Activated CD8-positive, alpha-beta memory T cell treated with anti-CD3 and anti-CD28 coated beads for 4 hours (primary cell): ENCODE results near the gene LCNL1.

ENCODE experiments used
- DNase-seq, 2 donors: peaks; one replicate each; pipeline ENCODE4 v3.0.0-alpha.2; 2020; ENCODE audit warnings: low read depth in 2 of 2

Gene LCNL1

DNA sequence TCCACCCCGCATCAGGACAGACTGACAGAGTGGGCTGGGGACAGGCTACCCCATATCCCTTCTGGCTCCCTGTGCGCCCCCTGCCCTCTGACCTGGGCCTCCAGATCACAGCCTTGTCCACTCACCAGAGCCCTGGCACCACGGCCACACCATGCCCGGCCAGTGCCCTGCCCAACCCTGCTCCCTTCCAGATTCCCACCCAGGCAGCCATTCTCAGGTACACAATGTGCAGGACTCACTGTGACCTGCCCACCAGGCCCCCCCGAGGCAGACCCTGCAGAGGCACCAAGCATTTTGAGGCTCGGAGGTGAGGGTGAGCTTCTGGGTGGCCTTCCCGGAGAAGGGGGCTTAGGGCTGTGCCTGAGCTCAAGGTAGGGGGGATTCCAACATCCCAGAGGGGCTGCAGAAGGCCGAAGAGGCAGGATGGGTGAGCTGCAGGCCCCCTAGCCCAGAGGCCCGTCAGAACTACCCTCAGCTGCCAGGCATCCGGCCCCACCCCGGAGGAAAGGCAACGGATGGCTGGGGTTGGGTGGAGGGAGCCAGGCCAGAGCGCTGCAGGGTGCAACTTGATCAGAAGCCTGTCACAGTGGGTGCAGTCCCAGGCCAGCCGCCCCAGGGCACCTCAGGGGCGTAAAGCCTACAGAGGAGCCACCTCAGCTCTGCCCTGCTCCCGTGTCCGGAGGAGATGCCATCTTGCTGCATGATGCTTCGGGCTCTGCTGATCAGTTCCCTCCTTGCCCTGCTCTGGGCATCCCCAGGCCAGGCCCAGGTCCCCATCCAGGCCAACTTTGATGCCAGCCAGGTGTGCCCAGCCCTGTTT is at the start of gene LCNL1:
TSS of gene LCNL1 (plus strand) at position 762 of the 820 bp plus-strand sequence. CDS start 594 bp downstream, outside the sequence.
- no peak for DNase-seq

GRCh38 chr9:136934277-136934676 is 48.5 kb upstream of the LCNL1 start:
- DNase-seq: no peak

GRCh38 chr9:136935651-136936050 is 47.1 kb upstream of the LCNL1 start:
- DNase-seq: no peak

DNA sequence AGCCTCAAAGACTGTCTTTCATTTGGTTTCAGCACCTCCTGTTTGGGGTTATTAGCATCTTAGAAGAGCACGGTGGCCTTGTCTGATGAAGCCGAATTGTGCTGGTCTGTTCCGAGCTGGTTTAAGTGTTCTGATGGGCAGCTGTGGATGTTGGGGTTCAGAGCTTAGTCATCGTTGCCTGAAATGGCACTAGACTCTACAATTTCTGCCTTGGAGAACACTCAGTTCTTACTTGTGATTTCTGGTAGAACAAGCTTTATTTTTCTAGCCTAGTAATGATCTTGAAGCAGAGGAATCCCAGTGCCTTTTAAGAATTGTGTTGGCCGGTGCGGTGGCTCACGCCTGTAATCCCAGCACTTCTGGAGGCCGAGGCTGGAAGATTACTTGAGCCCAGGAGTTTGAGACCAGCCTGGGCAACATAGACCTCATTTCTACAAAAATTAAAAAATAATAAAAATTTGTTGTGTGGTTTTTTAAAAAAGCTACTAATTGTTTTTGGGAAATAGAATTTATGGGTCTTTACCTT is 46.1 kb upstream of the LCNL1 start:
- DNase-seq: no peak

DNA sequence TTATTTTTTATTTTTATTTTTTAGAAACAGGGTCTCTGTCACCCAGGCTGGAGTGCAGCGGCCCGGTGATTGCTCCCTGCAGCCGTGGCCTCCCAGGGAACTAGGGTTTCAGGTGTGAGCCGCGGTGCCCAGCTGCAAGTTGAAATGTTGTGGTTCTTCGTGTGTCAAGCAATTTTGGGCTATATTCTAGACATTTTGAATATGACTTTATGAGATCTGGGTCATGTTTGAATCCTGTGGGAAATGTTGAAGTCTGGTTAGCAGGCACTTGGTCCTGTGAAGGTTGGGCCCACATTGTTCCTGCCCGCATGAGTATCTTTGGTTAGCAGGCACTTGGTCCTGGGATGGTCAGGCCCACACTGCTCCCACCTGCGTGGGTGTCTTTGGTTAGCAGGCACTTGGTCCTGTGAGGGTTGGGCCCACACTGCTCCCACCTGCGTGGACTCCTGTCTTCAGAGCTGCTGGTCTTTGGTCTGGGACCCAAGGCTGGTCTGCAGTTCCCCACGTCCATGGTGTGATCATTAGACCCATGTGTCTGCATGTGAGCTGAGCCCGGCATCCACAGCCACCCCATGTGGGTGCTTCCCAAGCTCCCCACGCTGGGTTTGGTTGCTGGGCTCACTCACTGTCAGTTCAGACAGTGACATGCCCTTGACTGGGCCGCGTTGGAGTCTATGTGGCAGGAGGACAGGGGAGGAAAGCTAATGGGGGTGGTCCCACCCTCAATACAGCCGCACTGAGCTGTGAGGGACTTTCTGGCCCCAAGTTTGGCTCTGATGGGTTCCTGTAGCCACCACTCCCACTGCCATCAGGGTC is 45.4 kb upstream of the LCNL1 start:
- no peak for DNase-seq

DNA sequence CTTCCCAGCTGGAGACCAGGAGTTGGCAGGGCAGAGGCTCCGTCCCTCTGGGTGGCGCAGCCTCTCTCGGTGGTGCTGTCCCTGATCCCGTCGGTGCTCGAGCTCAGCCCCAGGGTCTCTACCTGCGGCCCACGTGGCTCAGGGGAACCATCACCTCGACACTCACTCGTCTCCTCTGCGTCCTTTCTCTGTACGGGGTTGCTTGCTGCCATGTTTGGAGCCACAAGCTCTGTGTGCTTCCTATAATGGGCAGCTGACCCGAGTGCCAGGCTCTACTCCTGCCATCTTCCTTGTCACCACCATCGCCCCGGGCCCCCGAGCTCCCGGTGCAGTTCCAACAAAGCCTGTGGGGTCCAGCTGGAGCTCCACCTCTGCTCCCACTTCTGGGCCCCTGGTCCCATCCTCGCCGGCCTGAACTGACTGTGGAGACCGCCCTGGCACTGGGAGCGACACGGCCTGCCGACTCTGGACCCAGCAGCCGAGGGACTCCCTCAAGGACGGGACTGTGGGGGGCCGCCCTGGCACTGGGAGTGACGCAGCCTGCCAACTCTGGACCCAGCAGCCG is 43.3 kb upstream of the LCNL1 start:
- DNase-seq: no peak

DNA sequence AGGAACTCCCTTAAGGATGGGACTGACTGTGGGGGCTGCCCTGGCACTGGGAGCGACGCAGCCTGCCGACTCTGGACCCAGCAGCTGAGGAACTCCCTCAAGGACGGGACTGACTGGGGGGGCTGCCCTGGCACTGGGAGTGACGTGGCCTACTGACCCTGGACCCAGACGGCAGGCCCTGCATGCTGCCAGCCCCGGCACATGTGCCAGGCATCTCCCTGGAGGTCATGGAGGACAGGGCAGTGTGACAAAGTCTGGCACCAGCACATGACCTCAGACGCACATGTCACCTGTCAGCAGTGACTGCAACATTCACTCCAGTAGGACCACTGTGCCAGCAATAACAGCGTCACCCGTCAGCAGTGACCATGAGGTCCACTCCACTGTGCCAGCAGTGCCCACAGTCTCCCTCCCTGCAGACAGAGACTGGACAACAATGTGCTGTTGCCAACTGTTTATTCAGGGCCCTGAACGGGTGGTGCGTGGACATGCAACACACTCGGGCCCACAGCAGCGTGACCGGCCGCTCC is 42.7 kb upstream of the LCNL1 start:
- DNase-seq: no peak

DNA sequence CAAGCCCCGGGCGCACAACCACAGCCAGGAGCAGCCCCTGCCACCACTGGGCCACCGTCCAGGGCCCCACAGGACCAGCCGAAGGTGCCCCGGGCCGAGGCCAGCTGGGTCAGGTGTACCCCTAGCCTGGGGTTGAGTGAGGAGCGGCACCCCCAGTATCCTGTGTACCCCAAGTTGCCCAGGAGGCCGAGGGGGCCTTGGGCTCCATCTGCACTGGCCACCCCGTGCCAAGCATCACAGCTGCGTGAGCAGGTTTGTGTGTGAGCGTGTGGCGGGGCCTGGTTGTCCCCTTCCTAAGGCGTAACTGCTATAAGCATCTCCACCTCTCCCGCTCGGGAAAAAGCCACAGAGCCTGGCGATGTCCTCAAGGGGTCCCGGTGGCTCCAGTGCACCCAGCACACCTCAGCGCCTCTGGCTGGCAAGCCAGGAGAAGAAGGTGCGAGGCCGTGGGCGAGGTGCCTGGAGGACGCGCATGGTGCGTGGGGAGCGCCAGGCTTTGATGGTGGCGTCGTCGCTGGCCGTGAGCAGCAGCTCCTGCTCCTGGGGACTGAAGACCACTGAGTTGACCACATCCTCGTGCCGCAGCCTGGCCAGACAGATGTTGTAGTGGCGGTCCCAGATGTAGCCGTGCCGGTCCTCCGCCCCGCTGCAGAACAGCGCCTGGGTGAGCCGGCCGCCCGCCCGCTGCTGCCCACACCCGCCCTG is 42.1 kb upstream of the LCNL1 start:
- DNase-seq: no peak

DNA sequence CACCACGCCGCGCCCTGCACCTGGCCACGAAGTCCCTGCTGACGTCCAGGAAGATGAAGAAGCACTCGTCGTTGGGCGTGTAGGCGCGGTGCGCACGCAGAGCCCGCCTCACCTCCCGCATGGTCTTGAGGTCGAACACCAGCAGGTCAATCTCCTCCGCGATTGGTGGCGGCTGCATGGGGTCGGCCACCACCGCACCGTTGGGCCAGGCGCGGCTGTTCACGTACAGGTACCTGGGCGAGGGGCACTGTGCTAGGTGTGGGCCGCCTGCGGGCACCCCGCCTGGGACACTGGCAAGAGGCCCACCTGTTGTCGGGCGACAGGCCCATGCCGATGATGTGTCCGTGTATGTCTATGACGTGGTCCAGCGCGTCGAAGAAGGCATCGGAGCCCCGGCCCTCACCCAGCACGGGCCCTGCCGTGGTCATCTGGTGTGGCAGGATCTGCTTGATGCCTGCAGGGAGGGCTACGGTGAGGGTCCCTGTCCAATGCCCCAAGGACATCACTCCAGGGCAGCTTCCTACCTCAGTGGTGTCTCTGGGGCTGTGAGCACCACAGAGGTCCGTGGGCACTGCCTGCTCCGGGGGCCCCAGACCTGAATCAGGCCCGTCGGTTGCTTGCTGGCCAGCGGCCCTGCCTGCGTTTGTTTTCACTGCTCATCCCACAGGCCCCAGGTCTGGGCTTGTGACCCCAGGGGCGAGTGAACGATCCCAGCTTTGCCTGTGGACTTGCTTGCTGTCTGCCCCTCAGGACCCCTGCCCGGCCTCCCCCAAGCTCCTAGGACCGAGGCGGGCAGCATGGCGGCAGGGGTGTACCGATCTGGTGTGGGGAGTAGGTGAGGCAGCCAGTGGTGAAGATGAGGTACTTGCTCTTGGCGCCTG is 41.3 kb upstream of the LCNL1 start:
- no peak for DNase-seq

- no peak for DNase-seq
Measured at GRCh38 chr9:136942112-136942880, 40.5 kb upstream of the LCNL1 start.

- DNase-seq: no peak
Measured at GRCh38 chr9:136942881-136943230, 39.9 kb upstream of the LCNL1 start.

DNA sequence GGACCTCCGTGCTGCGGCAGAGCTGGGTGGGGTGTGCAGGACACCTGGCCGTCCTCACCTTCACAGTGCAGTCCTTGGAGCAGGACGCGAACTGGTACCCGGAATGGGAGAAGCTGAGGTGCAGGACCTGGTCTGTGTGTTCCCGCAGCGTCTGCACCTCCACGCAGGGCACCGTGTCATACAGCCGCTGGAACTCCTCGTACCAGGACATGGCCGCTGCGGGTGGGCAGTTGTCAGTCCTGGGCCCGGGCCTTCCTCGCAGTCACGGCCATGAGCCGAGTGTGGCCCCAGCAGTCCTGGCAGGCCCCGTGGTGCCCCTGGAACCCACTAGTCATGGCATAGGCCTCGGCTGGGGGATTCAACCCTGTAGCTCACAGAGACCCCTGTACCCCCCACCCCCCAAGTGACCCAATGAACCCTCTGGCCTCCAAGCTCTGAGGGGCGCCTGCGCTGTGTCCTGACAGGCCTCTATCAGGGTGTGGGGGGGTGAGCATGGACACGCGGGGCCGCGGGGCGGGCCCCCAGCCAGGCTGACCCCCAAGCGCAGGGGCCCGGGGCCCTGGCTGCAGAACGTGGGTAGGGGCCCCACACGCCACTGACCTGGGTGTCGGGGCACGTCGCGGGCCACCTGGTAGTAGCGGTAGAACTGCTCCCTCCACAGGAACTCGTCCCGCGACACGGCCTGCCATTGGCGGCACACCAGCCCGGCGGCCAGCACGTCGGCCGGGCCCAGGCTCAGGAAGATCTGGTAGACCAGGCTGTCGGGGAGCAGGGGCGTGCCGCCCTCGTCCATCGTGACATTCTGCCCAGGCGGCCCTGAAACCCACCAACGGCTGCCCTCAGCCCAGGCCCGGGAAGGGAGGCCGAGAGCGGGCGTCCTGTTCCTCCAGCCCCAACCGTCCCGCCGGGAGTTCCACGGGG is 39.2 kb upstream of the LCNL1 start:
- DNase-seq: no peak

DNA sequence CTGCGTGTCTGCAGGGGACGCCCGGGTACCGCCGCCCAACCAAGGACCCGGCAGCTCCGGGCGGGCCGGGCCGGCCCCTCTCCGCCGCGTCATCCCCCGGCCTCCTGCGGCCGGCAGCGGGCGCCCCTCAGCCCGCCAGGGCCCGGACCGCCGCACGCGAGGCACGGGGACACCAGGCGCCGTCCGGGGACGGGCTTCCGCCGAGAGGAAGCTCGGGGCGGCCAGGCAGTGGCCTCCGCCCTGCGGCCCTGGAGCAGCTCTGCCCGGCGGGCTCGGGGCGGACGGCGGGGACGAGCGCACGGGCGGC is 38.6 kb upstream of the LCNL1 start:
- DNase-seq: no peak

- peak; percentile 87 to 91 for DNase-seq
Measured at GRCh38 chr9:136944519-136945332, 38.1 kb upstream of the LCNL1 start, which contains the start of the genes C8G and FBXW5. Gene C8G (plus strand): TSS chr9:136945243. CDS start chr9:136945321, 78 bp downstream. Gene FBXW5 (minus strand): TSS chr9:136944738. CDS start chr9:136944083, 655 bp downstream.

DNA sequence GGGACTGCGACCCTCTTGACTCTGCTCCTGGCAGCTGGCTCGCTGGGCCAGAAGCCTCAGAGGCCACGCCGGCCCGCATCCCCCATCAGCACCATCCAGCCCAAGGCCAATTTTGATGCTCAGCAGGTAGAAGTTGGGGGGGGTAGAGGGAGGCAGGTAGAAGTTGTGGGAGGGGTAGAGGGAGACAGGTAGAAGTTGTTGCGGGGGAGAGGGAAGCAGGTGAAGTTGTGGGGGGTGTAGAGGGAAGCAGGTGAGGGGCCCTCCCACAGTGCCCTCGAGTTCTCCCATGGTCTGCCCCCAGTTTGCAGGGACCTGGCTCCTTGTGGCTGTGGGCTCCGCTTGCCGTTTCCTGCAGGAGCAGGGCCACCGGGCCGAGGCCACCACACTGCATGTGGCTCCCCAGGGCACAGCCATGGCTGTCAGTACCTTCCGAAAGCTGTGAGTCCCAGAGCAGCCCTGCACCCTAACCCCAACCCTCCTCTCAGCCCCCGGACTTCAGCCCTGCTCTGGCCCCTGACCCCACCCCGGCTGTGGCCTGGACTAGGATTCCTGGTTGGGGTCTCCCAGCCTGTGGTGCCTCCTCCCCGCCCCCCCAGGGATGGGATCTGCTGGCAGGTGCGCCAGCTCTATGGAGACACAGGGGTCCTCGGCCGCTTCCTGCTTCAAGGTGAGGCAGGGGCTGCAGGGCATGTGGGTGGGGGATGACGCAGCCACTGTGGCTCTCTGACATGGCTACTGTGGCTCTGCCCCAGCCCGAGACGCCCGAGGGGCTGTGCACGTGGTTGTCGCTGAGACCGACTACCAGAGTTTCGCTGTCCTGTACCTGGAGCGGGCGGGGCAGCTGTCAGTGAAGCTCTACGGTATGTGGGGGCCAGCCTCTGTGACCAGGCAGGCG is 37.2 kb upstream of the LCNL1 start:
- DNase-seq: no peak

DNA sequence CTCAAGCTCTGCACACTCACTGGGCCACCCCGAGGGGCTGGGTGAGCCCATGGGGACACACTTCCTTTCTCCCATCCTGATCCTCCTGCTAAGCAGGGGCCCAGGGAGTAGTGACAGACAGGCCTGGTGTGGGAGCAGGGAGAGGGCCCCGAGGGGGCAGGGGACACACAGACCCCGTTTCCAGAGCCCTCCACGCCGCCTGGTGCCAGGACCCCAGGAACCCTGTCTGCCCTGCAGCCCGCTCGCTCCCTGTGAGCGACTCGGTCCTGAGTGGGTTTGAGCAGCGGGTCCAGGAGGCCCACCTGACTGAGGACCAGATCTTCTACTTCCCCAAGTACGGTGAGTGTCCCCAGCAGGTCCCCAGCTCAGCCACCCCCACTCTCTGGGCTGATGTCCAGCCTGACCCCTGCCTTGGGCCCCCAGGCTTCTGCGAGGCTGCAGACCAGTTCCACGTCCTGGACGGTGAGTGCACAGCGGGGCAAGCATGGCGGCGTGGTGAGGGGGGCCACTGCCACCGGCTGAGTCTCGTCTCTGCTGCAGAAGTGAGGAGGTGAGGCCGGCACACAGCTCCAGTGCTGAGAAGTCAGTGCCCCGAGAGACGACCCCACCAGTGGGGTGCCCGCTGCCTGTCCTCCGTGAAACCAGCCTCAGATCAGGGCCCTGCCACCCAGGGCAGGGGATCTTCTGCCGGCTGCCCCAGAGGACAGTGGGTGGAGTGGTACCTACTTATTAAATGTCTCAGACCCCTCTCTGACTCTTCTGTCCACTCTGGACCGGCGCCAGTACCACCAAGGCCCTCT is 36.4 kb upstream of the LCNL1 start:
- no peak for DNase-seq
